BE2C (cell line): ENCODE data around the gene TENM4.

Experiments used
- DNase-seq: peaks from one replicate; pipeline ENCODE4 v3.0.0-alpha.2; 2020
- H3K27me3 ChIP-seq: fragments of 250-450 bp; sonication (Bioruptor Pico); 2 replicates; pipeline ENCODE4 v1.5.1; 2020; ENCODE audit warnings: mild to moderate bottlenecking
- H3K36me3 ChIP-seq: fragments of 250-450 bp; sonication (Bioruptor Pico); 2 replicates; pipeline ENCODE4 v1.5.1; 2020; ENCODE audit warnings: mild to moderate bottlenecking
- H3K4me1 ChIP-seq: fragments of 250-450 bp; sonication (Bioruptor Pico); 2 replicates; pipeline ENCODE4 v1.5.1; 2020
- H3K4me3 ChIP-seq: 2 replicates; pipeline ENCODE4 v1.5.1; 2011; ENCODE audit warnings: low read depth, low read length
- H3K9me3 ChIP-seq: fragments of 250-450 bp; sonication (Bioruptor Pico); 2 replicates; pipeline ENCODE4 v1.5.1; 2020
- TF ChIP-seq, protein P1 (sequence below): IDR thresholded peaks from 2 replicates; pipeline ENCODE4 v1.5.1; 2012; ENCODE audit warnings: mild to moderate bottlenecking, low read depth, low read length

Gene TENM4

DNA sequence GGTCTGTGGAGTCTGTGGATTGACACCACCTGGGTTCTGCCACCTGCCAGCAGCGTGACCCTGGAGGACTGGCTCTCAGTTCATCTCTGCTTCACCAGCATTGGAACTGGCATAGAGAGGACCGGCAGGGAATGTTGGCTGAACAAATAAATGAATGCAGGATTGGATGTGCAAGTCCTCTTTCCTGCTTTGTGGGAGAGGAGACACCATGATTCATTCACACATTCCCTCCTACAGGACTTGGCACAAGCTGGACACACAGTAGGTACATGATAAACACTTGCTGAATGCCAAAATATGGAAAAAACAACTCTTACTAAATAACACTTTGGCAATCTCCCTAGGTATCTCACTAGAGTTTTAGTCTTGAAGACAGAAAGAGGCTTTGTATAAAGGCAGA lies 749.6 kb downstream of the TENM4 start:
- peaks cover 27% of the 10 kb centered on the region for H3K36me3 ChIP-seq
- TF ChIP-seq, protein P1, sequence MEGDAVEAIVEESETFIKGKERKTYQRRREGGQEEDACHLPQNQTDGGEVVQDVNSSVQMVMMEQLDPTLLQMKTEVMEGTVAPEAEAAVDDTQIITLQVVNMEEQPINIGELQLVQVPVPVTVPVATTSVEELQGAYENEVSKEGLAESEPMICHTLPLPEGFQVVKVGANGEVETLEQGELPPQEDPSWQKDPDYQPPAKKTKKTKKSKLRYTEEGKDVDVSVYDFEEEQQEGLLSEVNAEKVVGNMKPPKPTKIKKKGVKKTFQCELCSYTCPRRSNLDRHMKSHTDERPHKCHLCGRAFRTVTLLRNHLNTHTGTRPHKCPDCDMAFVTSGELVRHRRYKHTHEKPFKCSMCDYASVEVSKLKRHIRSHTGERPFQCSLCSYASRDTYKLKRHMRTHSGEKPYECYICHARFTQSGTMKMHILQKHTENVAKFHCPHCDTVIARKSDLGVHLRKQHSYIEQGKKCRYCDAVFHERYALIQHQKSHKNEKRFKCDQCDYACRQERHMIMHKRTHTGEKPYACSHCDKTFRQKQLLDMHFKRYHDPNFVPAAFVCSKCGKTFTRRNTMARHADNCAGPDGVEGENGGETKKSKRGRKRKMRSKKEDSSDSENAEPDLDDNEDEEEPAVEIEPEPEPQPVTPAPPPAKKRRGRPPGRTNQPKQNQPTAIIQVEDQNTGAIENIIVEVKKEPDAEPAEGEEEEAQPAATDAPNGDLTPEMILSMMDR = no peak
- no peaks in the 10 kb centered on the region for H3K9me3 ChIP-seq
- H3K27me3 ChIP-seq = no peaks in the 10 kb centered on the region
- no peak overlapping the region for H3K4me3 ChIP-seq
- H3K4me1 ChIP-seq = peaks cover 6% of the 10 kb centered on the region
- DNase-seq = no peak

DNA sequence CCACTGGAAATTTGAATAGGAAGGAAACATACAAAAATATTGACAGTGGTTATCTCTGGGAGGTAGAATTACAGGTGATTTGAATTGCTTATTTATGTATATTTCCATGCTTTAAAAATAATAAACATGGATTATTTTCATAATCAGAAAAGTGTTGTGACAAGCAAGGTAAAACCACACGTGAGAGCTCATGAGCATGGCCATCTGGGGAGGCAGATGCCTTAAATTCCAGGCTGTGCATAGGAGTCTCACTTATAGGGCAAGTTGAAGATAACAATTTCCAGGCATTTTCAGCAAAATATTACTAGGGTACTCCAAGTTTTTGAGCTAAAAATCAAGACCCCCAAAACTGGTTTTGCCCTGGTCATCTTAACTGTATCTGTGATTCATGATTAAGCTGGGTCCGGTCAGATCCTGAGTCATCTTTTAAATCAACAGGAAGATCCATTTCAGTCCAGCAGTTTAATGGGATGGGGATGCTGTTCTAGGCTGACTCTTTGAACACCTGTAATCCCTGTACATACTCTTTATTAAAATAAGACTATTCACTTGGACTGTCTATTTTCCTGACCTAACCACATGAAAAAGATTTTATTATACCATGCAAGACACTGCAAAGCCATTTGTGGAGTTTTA lies 750.4 kb downstream of the TENM4 start:
- no peak for DNase-seq

DNA sequence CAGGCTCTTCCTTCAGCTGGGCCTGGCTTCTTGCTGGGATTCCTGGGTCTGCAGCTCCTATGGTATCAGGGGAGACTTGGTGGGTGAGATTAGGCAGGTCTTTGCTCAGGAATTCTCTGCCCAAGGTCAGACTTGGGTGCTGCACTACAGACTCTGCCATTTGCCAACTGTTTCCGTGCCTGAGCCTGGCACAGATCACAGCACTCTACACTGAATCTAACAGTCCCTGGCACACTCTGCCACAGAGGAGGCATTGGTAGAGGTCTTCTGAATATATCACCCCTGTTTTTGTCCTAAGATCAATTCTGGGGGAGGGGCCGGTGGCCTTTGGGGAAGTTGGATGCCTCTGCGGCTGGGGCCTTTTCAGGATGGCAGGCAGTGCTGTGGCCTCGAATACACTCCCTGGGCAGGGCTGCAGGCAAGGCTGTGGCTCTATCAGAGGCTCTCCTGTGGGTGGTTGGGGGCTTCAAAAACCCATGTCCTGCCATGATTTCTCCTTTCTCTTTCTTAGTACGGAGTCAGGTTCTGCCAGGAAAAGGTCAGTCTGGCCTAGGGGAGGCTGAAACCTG lies 751.2 kb downstream of the TENM4 start:
- Histone ChIP-seq H3K4me3 (no peak overlapping the region), H3K9me3 (no peaks in the 10 kb centered on the region), H3K27me3 (no peaks in the 10 kb centered on the region), H3K4me1 (peaks cover 5% of the 10 kb centered on the region), H3K36me3 (peaks cover 30% of the 10 kb centered on the region)
- TF ChIP-seq, protein P1 = no peak
- DNase-seq = no peak

More for the DNA sequence above, 750.4 kb downstream of the TENM4 start:
- TF ChIP-seq, protein P1 = no peak
- H3K4me3 ChIP-seq = no peak overlapping the region
- H3K36me3 ChIP-seq = peaks cover 29% of the 10 kb centered on the region
- no peaks in the 10 kb centered on the region for H3K27me3 ChIP-seq
- no peaks in the 10 kb centered on the region for H3K9me3 ChIP-seq
- H3K4me1 ChIP-seq = peaks cover 6% of the 10 kb centered on the region

DNA sequence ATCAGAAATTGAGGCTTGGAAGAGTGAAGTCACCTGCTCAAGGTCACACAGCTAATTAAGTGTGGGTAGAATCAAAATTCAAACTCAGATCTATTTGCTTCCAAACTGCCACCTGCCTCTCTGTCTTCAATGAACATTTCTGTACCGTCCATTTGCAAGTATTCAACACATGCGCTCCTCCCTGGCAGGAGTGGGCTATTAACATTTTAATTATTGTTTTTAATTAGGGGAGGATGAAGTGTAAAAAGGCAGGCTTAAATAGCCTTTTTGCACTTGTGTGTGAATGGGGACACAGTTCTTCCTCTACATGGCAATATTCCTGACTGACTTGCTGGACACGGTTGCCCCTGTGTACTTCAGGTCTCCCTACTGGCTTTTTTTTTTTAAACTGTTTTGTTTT lies 751.7 kb downstream of the TENM4 start:
- H3K27me3 ChIP-seq = no peaks in the 10 kb centered on the region
- no peaks in the 10 kb centered on the region for H3K4me1 ChIP-seq
- no peaks in the 10 kb centered on the region for H3K9me3 ChIP-seq
- TF ChIP-seq, protein P1 = no peak
- DNase-seq = no peak
- H3K36me3 ChIP-seq = peaks cover 35% of the 10 kb centered on the region
- no peak overlapping the region for H3K4me3 ChIP-seq

DNA sequence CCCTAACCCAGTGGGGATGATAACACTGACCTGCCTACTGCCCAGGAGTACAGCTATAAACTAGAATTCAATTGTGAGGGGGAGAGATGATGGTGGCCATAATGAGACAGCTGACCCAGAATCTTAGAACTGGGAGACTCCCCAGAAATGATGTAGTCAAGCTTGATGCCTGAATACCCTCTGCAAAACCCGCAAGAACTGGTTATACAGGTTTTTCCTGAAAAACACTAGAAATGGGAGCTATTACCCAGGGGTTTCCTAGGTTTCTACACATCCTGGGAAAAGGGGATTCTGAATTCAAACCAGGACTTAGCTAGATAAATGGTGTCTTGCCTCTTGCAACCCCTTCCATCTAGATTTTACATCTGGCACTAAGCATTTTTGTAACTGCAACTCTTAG lies 752.4 kb downstream of the TENM4 start:
- H3K4me3 ChIP-seq = no peak overlapping the region

DNA sequence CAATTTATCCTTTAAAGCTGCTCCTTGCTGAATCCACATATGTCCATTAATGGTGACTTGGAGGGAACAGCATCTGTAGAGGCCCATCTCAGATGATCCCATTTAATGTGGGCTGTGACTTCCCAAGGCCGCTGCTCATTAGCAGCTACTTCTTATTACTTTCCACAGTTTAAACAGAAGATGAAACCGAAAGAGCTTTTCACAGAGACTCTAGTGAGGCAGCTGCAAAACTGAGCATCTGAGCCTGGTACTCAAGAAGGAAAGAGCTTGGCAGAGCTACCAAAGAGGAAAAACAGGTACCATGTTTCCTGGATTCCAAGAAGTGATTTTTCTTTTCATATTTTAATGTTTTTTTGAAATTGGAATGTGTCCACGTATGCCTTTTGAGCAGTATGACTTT lies 755.7 kb downstream of the TENM4 start:
- H3K9me3 ChIP-seq = no peaks in the 10 kb centered on the region
- H3K27me3 ChIP-seq = no peaks in the 10 kb centered on the region
- TF ChIP-seq, protein P1 = no peak
- peaks cover 36% of the 10 kb centered on the region for H3K36me3 ChIP-seq
- H3K4me3 ChIP-seq = no peak overlapping the region
- no peaks in the 10 kb centered on the region for H3K4me1 ChIP-seq
- DNase-seq = no peak

More for the DNA sequence above, 752.4 kb downstream of the TENM4 start:
- no peak for DNase-seq
- Histone ChIP-seq H3K27me3 (no peaks in the 10 kb centered on the region), H3K4me1 (no peaks in the 10 kb centered on the region), H3K36me3 (peaks cover 41% of the 10 kb centered on the region), H3K9me3 (no peaks in the 10 kb centered on the region)
- TF ChIP-seq, protein P1 = no peak
